GM23338 (cell line): ENCODE measurements around the gene BCAR3. TPM values are rescaled to one million over a fixed set of nuclear protein-coding genes. Genes with fewer than 3 reads are reported as not detected.

Experiments used
- ATAC-seq: fragments of 200-7000 bp; cut with Tn5 transposase; 3 replicates; pipeline ENCODE4 v1.9.1; 2020
- DNase-seq: peaks from one replicate; pipeline ENCODE4 v3.0.0-alpha.2; 2015; ENCODE audit warnings: low spot score
- H2AFZ ChIP-seq: fragments of 200-600 bp; sonication (generic); 2 replicates; pipeline ENCODE4 v1.8.0; 2016; ENCODE audit warnings: antibody characterized with exemption, mild to moderate bottlenecking, moderate library complexity
- H3F3A ChIP-seq: fragments of 200-600 bp; sonication (generic); replicated peaks from 2 replicates; pipeline ENCODE4 v1.8.0; 2017; ENCODE audit warnings: antibody characterized with exemption, mixed run types, low read depth
- H3K27ac ChIP-seq: fragments of 200-600 bp; sonication (generic); 2 replicates; pipeline ENCODE4 v1.6.1; 2016; ENCODE audit warnings: low read depth
- H3K27me3 ChIP-seq: fragments of 200-600 bp; sonication (generic); 2 replicates; pipeline ENCODE4 v1.8.0; 2016; ENCODE audit warnings: mild to moderate bottlenecking, mixed run types, moderate library complexity; ENCODE audit not compliant: insufficient read depth
- H3K36me3 ChIP-seq: fragments of 200-600 bp; sonication (generic); 2 replicates; pipeline ENCODE4 v1.8.0; 2016; ENCODE audit warnings: mild to moderate bottlenecking; ENCODE audit not compliant: insufficient read depth
- H3K4me1 ChIP-seq: fragments of 200-600 bp; sonication (generic); 2 replicates; pipeline ENCODE4 v1.8.0; 2016; ENCODE audit warnings: mild to moderate bottlenecking, moderate library complexity; ENCODE audit not compliant: insufficient read depth
- H3K4me2 ChIP-seq: fragments of 200-600 bp; sonication (generic); 2 replicates; pipeline ENCODE4 v1.7.1; 2017; ENCODE audit warnings: mixed run types
- H3K4me3 ChIP-seq: fragments of 200-600 bp; sonication (generic); 2 replicates; pipeline ENCODE4 v1.6.1; 2016; ENCODE audit warnings: mixed run types
- H3K79me2 ChIP-seq: fragments of 200-600 bp; sonication (generic); replicated peaks from 2 replicates; pipeline ENCODE4 v1.8.0; 2017; ENCODE audit warnings: mild to moderate bottlenecking; ENCODE audit not compliant: insufficient read depth
- H3K9me2 ChIP-seq: fragments of 200-600 bp; sonication (generic); 2 replicates; pipeline ENCODE4 v1.8.0; 2017; ENCODE audit not compliant: insufficient read depth
- H4K20me1 ChIP-seq: fragments of 200-600 bp; sonication (generic); replicated peaks from 2 replicates; pipeline ENCODE4 v1.8.0; 2017; ENCODE audit warnings: mild to moderate bottlenecking; ENCODE audit not compliant: insufficient read depth
- H3K27ac Mint-ChIP-seq: 2 replicates; pipeline ENCODE4 v1.8.0; 2020; ENCODE audit warnings: inconsistent platforms, mild to moderate bottlenecking, moderate library complexity, mixed read lengths
- H3K27me3 Mint-ChIP-seq: 3 replicates; pipeline ENCODE4 v1.8.0; 2022; ENCODE audit warnings: low read depth, mild to moderate bottlenecking, moderate library complexity, mixed read lengths, inconsistent platforms; ENCODE audit not compliant: insufficient read depth, poor library complexity
- H3K36me3 Mint-ChIP-seq: 3 replicates; pipeline ENCODE4 v1.8.0; 2021; ENCODE audit warnings: low read depth, mild to moderate bottlenecking, inconsistent platforms, moderate library complexity, mixed read lengths
- H3K4me1 Mint-ChIP-seq: 3 replicates; pipeline ENCODE4 v1.8.0; 2020; ENCODE audit warnings: mild to moderate bottlenecking, inconsistent platforms, mixed read lengths
- H3K4me3 Mint-ChIP-seq: 3 replicates; pipeline ENCODE4 v1.8.0; 2021; ENCODE audit warnings: moderate library complexity, mild to moderate bottlenecking, inconsistent platforms, mixed read lengths
- H3K9me3 Mint-ChIP-seq: 3 replicates; pipeline ENCODE4 v1.8.0; 2020; ENCODE audit warnings: moderate library complexity, mild to moderate bottlenecking, inconsistent platforms, mixed read lengths
- CREB1 ChIP-seq: fragments of 250-450 bp; sonication (Bioruptor Pico); IDR thresholded peaks from 2 replicates; pipeline ENCODE4 v1.5.0; 2020; ENCODE audit warnings: low read depth, mild to moderate bottlenecking, moderate library complexity
- NANOG ChIP-seq: IDR thresholded peaks from 2 replicates; pipeline ENCODE4 v1.6.1; 2016; ENCODE audit warnings: antibody characterized with exemption, borderline replicate concordance
- ZNF114 ChIP-seq: fragments of 250-450 bp; sonication (Bioruptor Pico); IDR thresholded peaks from 2 replicates; pipeline ENCODE4 v1.5.0; 2020; ENCODE audit warnings: mild to moderate bottlenecking, moderate library complexity
- ZNF462 ChIP-seq: fragments of 250-450 bp; sonication (Bioruptor Pico); IDR thresholded peaks from 2 replicates; pipeline ENCODE4 v1.5.0; 2020; ENCODE audit warnings: mild to moderate bottlenecking, moderate library complexity
- polyA plus RNA-seq: library from polyadenylated mRNA; unstranded; fragments of >200 nt; fragmentation: Nextera tagmentation; extraction: Ambion mirVana; gene quantifications from 2 replicates; pipeline ENCODE4 v1.2.1, GENCODE V29; 2016
- total RNA-seq: library from RNA; depleted of rRNA; stranded (reverse); fragments of >200 nt; shearing (Covaris generic); gene quantifications from 2 replicates; pipeline ENCODE4 v1.2.3, GENCODE V29; 2014

BCAR3 gene
- total and polyA plus RNA-seq, 2 experiments from 2014 or later, result 5.5 to 9.7 TPM

GRCh38 chr1:93635614-93636543 is 45.8 kb downstream of the BCAR3 start:
- Mint-ChIP-seq H3K27me3 (peaks cover 9% of the 10 kb centered on the region), H3K9me3 (peaks cover 9% of the 10 kb centered on the region), H3K27ac (peak overlapping the region; percentile 96), H3K4me1 (peaks cover 27% of the 10 kb centered on the region), H3K4me3 (peak overlapping the region; percentile 24; the same call in 1 of the 3 replicates), H3K36me3 (peaks cover 43% of the 10 kb centered on the region)
- Histone ChIP-seq H3K4me3 (no peak overlapping the region), H3K4me1 (peaks cover 17% of the 10 kb centered on the region), H4K20me1 (no peaks in the 10 kb centered on the region), H3K79me2 (no peaks in the 10 kb centered on the region), H3K27ac (peak overlapping the region; percentile 96), H3K9me2 (no peaks in the 10 kb centered on the region), H3K27me3 (no peaks in the 10 kb centered on the region), H3K36me3 (no peaks in the 10 kb centered on the region), H3K4me2 (peak overlapping the region; percentile 29), H3F3A (0 out of 2 replicates have a peak, but pooled peaks cover 4% of the 10 kb centered on the region), H2AFZ (no peak overlapping the region)
- TF ChIP-seq ZNF462 (CRISPR knock-in tag) (peak; percentile 95), ZNF114 (CRISPR knock-in tag) (peak; percentile 57; the same call in 1 of the 2 replicates), CREB1 (no peak)
- ATAC-seq, result peak; percentile 96
- DNase-seq, result peak; percentile 92

GRCh38 chr1:93633313-93633712 is 48.3 kb downstream of the BCAR3 start:
- Histone ChIP-seq H4K20me1 (no peaks in the 10 kb centered on the region), H3K36me3 (no peaks in the 10 kb centered on the region), H3K79me2 (no peaks in the 10 kb centered on the region), H3K27ac (no peak overlapping the region), H3K9me2 (no peaks in the 10 kb centered on the region), H3K4me2 (no peak overlapping the region), H2AFZ (no peak overlapping the region), H3K4me3 (no peak overlapping the region), H3K27me3 (no peaks in the 10 kb centered on the region), H3K4me1 (peaks cover 9% of the 10 kb centered on the region), H3F3A (0 out of 2 replicates have a peak, but pooled peaks cover 4% of the 10 kb centered on the region)
- peaks cover 41% of the 10 kb centered on the region for H3K36me3 Mint-ChIP-seq
- no peak overlapping the region for H3K27ac Mint-ChIP-seq
- no peak overlapping the region for H3K4me3 Mint-ChIP-seq
- peaks cover 9% of the 10 kb centered on the region for H3K9me3 Mint-ChIP-seq
- no peak for DNase-seq
- H3K27me3 Mint-ChIP-seq, result peaks cover 1% of the 10 kb centered on the region
- ATAC-seq, result no peak
- H3K4me1 Mint-ChIP-seq, result peaks cover 20% of the 10 kb centered on the region
- TF ChIP-seq NANOG (no peak), ZNF462 (CRISPR knock-in tag) (no peak)
